SKM-1 treated with dmso at 0.1 percent for 144 hours (cell line): Measurements from ENCODE around the gene CCT7.
A peak's percentile ranks its signal among the peaks of the same experiment; 100 is the strongest.

ENCODE experiments used
- DNase-seq: peaks from one replicate; lab custom pipeline; 2025; ENCODE audit not compliant: unreplicated experiment; lab: John Stamatoyannopoulos, UW

The CCT7 gene

GRCh38 chr2:73225513-73226360 lies 8.4 kb upstream of the CCT7 start:
- DNase-seq = peak; percentile 71

- no peak for DNase-seq
These were observed 7.0 kb upstream of the CCT7 start for GRCh38 chr2:73227086-73227485.

- DNase-seq = no peak
These were observed 5.5 kb upstream of the CCT7 start for GRCh38 chr2:73228631-73229030.

GRCh38 chr2:73232403-73233153 lies 1.5 kb upstream of the CCT7 start:
- DNase-seq = peak; percentile 31

- peak; percentile 99 for DNase-seq
These were observed 765 bp upstream of the CCT7 start, which contains the start of gene PRADC1 for GRCh38 chr2:73233154-73233931. Gene PRADC1 (minus strand): TSS chr2:73233239. CDS start chr2:73233160, 79 bp downstream.

GRCh38 chr2:73235315-73236028 lies 1.4 kb downstream of the CCT7 start:
- DNase-seq = no peak

- DNase-seq = no peak
These were observed 3.1 kb downstream of the CCT7 start for GRCh38 chr2:73237168-73237567.

GRCh38 chr2:73238149-73238548 lies 4.0 kb downstream of the CCT7 start:
- no peak for DNase-seq

- DNase-seq = no peak
These were observed 4.9 kb downstream of the CCT7 start for GRCh38 chr2:73238976-73239375.

GRCh38 chr2:73239776-73240175 lies 5.7 kb downstream of the CCT7 start:
- no peak for DNase-seq

- no peak for DNase-seq
These were observed 9.9 kb downstream of the CCT7 start for GRCh38 chr2:73243884-73244570.

- no peak for DNase-seq
These were observed 10.5 kb downstream of the CCT7 start for GRCh38 chr2:73244580-73244979.

- no peak for DNase-seq
These were observed 12.7 kb downstream of the CCT7 start for GRCh38 chr2:73246850-73247249.

GRCh38 chr2:73249636-73250035 lies 15.5 kb downstream of the CCT7 start:
- DNase-seq = no peak

GRCh38 chr2:73250872-73251846 lies 17.1 kb downstream of the CCT7 start:
- DNase-seq = no peak

- DNase-seq = no peak
These were observed 18.3 kb downstream of the CCT7 start for GRCh38 chr2:73252238-73253027.

GRCh38 chr2:73253400-73253799 lies 19.3 kb downstream of the CCT7 start:
- no peak for DNase-seq

GRCh38 chr2:73253901-73254300 lies 19.8 kb downstream of the CCT7 start:
- peak; percentile 74 for DNase-seq
